Liver (tissue), 9 donors: ENCODE data around the gene NLRP10. TPM values are rescaled to one million over a fixed set of nuclear protein-coding genes. Genes with fewer than 3 reads are reported as not detected.

Experiments used
- DNase-seq: peaks from one replicate; pipeline ENCODE4 v3.0.0-alpha.2; 2017; ENCODE audit warnings: low spot score
- H3K27ac ChIP-seq, 2 donors: one replicate each; pipeline ENCODE4 v1.7.0; 2013; ENCODE audit warnings: inconsistent platforms in 2 of 2, low read length in 2 of 2, control low read depth in 1 of 2, low read depth in 1 of 2, mild to moderate bottlenecking in 1 of 2
- H3K27me3 ChIP-seq, 4 donors: one replicate each; pipeline versions ENCODE4 v1.6.1 to v1.7.0; 2013; ENCODE audit warnings: low read length in 3 of 4, inconsistent platforms in 1 of 4, mild to moderate bottlenecking in 1 of 4, moderate library complexity in 1 of 4; ENCODE audit not compliant: control insufficient read depth in 4 of 4, insufficient read depth in 4 of 4
- H3K36me3 ChIP-seq, 4 donors: one replicate each; pipeline versions ENCODE4 v1.6.1 to v1.7.0; 2013; ENCODE audit warnings: low read length in 3 of 4, mild to moderate bottlenecking in 3 of 4, low read depth in 1 of 4, moderate library complexity in 1 of 4; ENCODE audit not compliant: control insufficient read depth in 4 of 4, insufficient read depth in 3 of 4
- H3K4me1 ChIP-seq, 4 donors: one replicate each; pipeline versions ENCODE4 v1.6.1 to v1.7.0; 2013; ENCODE audit warnings: low read length in 3 of 4, mild to moderate bottlenecking in 3 of 4, moderate library complexity in 1 of 4; ENCODE audit not compliant: control insufficient read depth in 4 of 4, insufficient read depth in 4 of 4
- H3K4me3 ChIP-seq, 3 donors: one replicate each; pipeline versions ENCODE4 v1.6.1 to v1.7.0; 2013; ENCODE audit warnings: low read length in 3 of 3, control low read depth in 1 of 3, low read depth in 1 of 3, mild to moderate bottlenecking in 1 of 3
- H3K9ac ChIP-seq, 2 donors: one replicate each; pipeline ENCODE4 v1.7.0; 2013; ENCODE audit warnings: low read length in 2 of 2, mild to moderate bottlenecking in 2 of 2, moderate library complexity in 2 of 2, control low read depth in 1 of 2, low read depth in 1 of 2
- H3K9me3 ChIP-seq, 4 donors: one replicate each; pipeline versions ENCODE4 v1.6.1 to v1.7.0; 2013; ENCODE audit warnings: low read length in 3 of 4; ENCODE audit not compliant: control insufficient read depth in 4 of 4
- ATF3 ChIP-seq: IDR thresholded peaks from 2 replicates; pipeline ENCODE4 v1.6.1; 2016; ENCODE audit warnings: antibody characterized with exemption
- CTCF ChIP-seq: fragments of 150-350 bp; IDR thresholded peaks from 2 replicates; pipeline ENCODE4 v1.5.1; 2017; ENCODE audit warnings: improper control_type of control experiment, low read depth, low read length; ENCODE audit not compliant: missing input control
- EGR1 ChIP-seq, 2 donors: IDR thresholded peaks; 2 replicates each; pipeline ENCODE4 v1.6.1; 2016 to 2018; ENCODE audit warnings: antibody characterized with exemption in 2 of 2, low read depth in 2 of 2
- GABPA ChIP-seq, 2 donors: IDR thresholded peaks in 1 of 2; conservative IDR thresholded peaks in 1 of 2; 2 replicates each; pipeline ENCODE4 v1.6.1; 2016; ENCODE audit warnings: antibody characterized with exemption in 2 of 2, mild to moderate bottlenecking in 1 of 2, moderate library complexity in 1 of 2
- HNF4A ChIP-seq, 2 donors: conservative IDR thresholded peaks; 2 replicates each; pipeline ENCODE4 v1.6.1; 2016; ENCODE audit warnings: antibody characterized with exemption in 2 of 2, mild to moderate bottlenecking in 2 of 2
- JUND ChIP-seq, 2 donors: IDR thresholded peaks; 2 replicates each; pipeline ENCODE4 v1.6.1; 2016; ENCODE audit warnings: antibody characterized with exemption in 2 of 2
- RXRA ChIP-seq, 2 donors: IDR thresholded peaks; 2 replicates each; pipeline ENCODE4 v1.6.1; 2017 to 2018; ENCODE audit warnings: antibody characterized with exemption in 2 of 2, mild to moderate bottlenecking in 1 of 2
- SP1 ChIP-seq: IDR thresholded peaks from 2 replicates; pipeline ENCODE4 v1.6.1; 2018; ENCODE audit warnings: antibody characterized with exemption, mild to moderate bottlenecking
- TAF1 ChIP-seq: conservative IDR thresholded peaks from 2 replicates; pipeline ENCODE4 v1.6.1; 2016; ENCODE audit warnings: antibody characterized with exemption, mild to moderate bottlenecking
- YY1 ChIP-seq: IDR thresholded peaks from 2 replicates; pipeline ENCODE4 v1.6.1; 2016; ENCODE audit warnings: antibody characterized with exemption, mild to moderate bottlenecking
- ZBTB33 ChIP-seq: IDR thresholded peaks from 2 replicates; pipeline ENCODE4 v1.6.1; 2016; ENCODE audit warnings: antibody characterized with exemption
- WGBS: extraction: QIAGEN DNeasy Blood & Tissue Kit; methylation state at CpG from one replicate; pipeline ENCODE4 v1.1.7; 2013; 5-methylcytosine and 5-hydroxymethylcytosine counted together
- polyA plus RNA-seq, 2 donors: library from polyadenylated mRNA; stranded (reverse) in 1 of 2; unstranded in 1 of 2; fragments of 200-250 nt in 1 of 2; fragments of >200 nt in 1 of 2; fragmentation: Nextera tagmentation in 1 of 2; extraction: Ambion mirVana in 1 of 2; gene quantifications; one replicate each; pipeline versions ENCODE4 v1.2.1 to v1.2.3, GENCODE V29; 2013 to 2015
- total RNA-seq, 2 donors: library from RNA; depleted of rRNA; stranded (reverse); fragments of >200 nt; gene quantifications; one replicate each; pipeline ENCODE4 v1.2.3, GENCODE V29; 2014
- TF ChIP-seq, protein P1 (sequence below): IDR thresholded peaks from 2 replicates; pipeline ENCODE4 v1.6.1; 2016; ENCODE audit warnings: antibody characterized with exemption, mild to moderate bottlenecking
- TF ChIP-seq, protein P2 (sequence below): IDR thresholded peaks from 2 replicates; pipeline ENCODE4 v1.6.1; 2016; ENCODE audit warnings: antibody characterized with exemption
- donor health status: healthy.
- donor health status: healthy.
- donor health status: healthy.
- donor health status: healthy.
- donor health status: healthy.

Gene NLRP10
- total and polyA plus RNA-seq, 4 donors: not detected

GRCh38 chr11:7982582-7983119 is 17.4 kb upstream of the NLRP10 start:
- TF ChIP-seq, protein P1, sequence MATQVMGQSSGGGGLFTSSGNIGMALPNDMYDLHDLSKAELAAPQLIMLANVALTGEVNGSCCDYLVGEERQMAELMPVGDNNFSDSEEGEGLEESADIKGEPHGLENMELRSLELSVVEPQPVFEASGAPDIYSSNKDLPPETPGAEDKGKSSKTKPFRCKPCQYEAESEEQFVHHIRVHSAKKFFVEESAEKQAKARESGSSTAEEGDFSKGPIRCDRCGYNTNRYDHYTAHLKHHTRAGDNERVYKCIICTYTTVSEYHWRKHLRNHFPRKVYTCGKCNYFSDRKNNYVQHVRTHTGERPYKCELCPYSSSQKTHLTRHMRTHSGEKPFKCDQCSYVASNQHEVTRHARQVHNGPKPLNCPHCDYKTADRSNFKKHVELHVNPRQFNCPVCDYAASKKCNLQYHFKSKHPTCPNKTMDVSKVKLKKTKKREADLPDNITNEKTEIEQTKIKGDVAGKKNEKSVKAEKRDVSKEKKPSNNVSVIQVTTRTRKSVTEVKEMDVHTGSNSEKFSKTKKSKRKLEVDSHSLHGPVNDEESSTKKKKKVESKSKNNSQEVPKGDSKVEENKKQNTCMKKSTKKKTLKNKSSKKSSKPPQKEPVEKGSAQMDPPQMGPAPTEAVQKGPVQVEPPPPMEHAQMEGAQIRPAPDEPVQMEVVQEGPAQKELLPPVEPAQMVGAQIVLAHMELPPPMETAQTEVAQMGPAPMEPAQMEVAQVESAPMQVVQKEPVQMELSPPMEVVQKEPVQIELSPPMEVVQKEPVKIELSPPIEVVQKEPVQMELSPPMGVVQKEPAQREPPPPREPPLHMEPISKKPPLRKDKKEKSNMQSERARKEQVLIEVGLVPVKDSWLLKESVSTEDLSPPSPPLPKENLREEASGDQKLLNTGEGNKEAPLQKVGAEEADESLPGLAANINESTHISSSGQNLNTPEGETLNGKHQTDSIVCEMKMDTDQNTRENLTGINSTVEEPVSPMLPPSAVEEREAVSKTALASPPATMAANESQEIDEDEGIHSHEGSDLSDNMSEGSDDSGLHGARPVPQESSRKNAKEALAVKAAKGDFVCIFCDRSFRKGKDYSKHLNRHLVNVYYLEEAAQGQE: no peak
- WGBS: 80% methylated on average over 1 of the region's 1 CpG
- DNase-seq: no peak
- peaks cover 0 to 5% (median 5%) of the 10 kb centered on the region in 4 donors for H3K4me1 ChIP-seq
- no peak overlapping the region for H3K27ac ChIP-seq
- H3K36me3 ChIP-seq: no peaks in the 10 kb centered on the region
- no peak overlapping the region for H3K9ac ChIP-seq
- no peak overlapping the region for H3K4me3 ChIP-seq
- H3K27me3 ChIP-seq: peaks cover 0 to 2% (median 0%) of the 10 kb centered on the region in 4 donors
- no peaks in the 10 kb centered on the region for H3K9me3 ChIP-seq

DNA sequence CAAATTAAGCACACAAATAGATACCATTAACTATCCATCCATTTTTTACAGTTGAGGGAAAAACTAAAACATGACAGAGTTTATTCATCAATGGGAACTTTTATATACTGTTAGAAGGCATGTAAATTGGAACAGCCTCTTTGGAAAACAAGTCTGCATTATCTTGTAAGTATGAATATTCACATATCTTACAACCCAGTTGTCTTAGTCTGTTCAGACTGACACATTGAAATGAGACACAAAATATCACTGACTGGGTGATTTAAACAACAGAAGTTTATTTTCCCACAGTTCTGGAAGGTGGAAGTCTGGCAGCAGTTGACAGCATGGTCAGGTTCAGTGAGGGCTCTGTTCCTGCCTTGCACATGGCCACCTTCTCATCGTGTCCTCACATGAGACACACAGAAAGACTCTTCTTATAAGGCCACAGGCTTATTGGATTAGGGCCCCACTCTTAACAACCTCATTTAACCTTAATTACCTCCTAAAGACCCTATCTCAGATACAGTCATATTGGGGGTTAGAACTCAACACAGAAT is 16.4 kb upstream of the NLRP10 start:
- no peak overlapping the region for H3K4me3 ChIP-seq
- H3K9me3 ChIP-seq: no peaks in the 10 kb centered on the region
- H3K27me3 ChIP-seq: peaks cover 0 to 2% (median 0%) of the 10 kb centered on the region in 4 donors
- TF ChIP-seq TAF1: no peak
- no peak for TF ChIP-seq YY1
- TF ChIP-seq EGR1 (IDR thresholded peaks at IDR 0.05; ENCODE audit: low read depth in 2 of 2): no peak
- no peak for TF ChIP-seq JUND (IDR thresholded peaks at IDR 0.05)
- no peak for TF ChIP-seq ATF3
- no peak overlapping the region for H3K27ac ChIP-seq
- 63% methylated on average over 1 of the region's 1 CpG for WGBS
- H3K4me1 ChIP-seq: peaks cover 0 to 3% (median 2%) of the 10 kb centered on the region in 4 donors
- no peak overlapping the region for H3K9ac ChIP-seq
- no peaks in the 10 kb centered on the region for H3K36me3 ChIP-seq
- no peak for DNase-seq

DNA sequence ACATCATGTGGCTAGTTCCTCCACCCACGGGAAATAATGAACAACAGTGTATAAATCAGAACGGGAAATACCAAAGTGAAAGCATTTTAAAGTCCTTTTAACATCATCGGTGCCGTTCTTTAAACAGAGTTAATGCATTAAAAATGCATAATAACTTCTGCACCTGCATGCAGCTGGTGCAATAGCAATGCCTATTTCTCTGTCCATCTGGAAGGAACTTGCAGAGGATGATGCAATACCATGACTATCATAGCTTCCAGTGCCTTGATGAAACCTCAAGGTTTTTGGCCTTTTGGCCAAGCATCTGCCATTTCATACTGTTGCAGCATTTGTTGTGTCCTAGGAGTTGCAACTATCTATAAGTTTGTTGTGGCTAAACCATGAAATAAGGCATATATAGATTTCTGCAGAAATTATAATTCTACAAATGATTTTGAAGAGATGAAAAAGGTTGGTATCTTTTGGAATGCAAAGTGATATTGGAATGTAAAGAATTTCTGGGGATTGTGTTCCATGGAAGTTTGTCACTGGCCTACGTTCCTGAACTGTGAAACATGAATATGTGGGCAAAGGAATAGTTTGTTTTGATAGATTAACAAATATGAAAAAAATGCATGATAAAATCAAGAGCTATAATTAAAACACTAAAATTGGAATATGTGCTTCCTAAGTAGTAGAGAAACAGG is 12.1 kb upstream of the NLRP10 start:
- no peak overlapping the region for H3K9ac ChIP-seq
- no peak overlapping the region for H3K4me3 ChIP-seq
- TF ChIP-seq, protein P2, sequence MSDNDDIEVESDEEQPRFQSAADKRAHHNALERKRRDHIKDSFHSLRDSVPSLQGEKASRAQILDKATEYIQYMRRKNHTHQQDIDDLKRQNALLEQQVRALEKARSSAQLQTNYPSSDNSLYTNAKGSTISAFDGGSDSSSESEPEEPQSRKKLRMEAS: no peak
- TF ChIP-seq GABPA (IDR thresholded peaks at IDR 0.05 in 1 of 2, conservative IDR thresholded peaks at IDR 0.05 in 1 of 2): no peak
- no peak for TF ChIP-seq RXRA (IDR thresholded peaks at IDR 0.05)
- TF ChIP-seq YY1: no peak
- no peak for TF ChIP-seq SP1
- TF ChIP-seq HNF4A (conservative IDR thresholded peaks at IDR 0.05): no peak
- TF ChIP-seq EGR1 (IDR thresholded peaks at IDR 0.05; ENCODE audit: low read depth in 2 of 2): no peak
- TF ChIP-seq JUND (IDR thresholded peaks at IDR 0.05): no peak
- no peak for TF ChIP-seq CTCF
- no peak for TF ChIP-seq ZBTB33
- TF ChIP-seq, protein P1: no peak

More for the DNA sequence above, 12.1 kb upstream of the NLRP10 start:
- no peak for DNase-seq
- Histone ChIP-seq H3K36me3 (no peaks in the 10 kb centered on the region), H3K4me1 (no peaks in the 10 kb centered on the region), H3K9me3 (no peaks in the 10 kb centered on the region), H3K27me3 (peaks cover 0 to 2% (median 0%) of the 10 kb centered on the region in 4 donors), H3K27ac (no peak overlapping the region)
- WGBS: 76% methylated on average over 5 of the region's 5 CpGs
